MM.1S (cell line): ENCODE measurements around the gene NUMA1.

Experiments
- DNase-seq: peaks from one replicate; pipeline ENCODE4 v3.0.0-alpha.2; 2015
- H2AFZ ChIP-seq: fragments of 300-600 bp; sonication (generic); 2 replicates; pipeline ENCODE4 v1.6.0; 2016; ENCODE audit warnings: antibody characterized with exemption, low read length
- H3F3A ChIP-seq: fragments of 300-600 bp; sonication (generic); 2 replicates; pipeline ENCODE4 v1.6.1; 2016; ENCODE audit warnings: mild to moderate bottlenecking, antibody characterized with exemption, low read length, moderate library complexity, mixed read lengths; ENCODE audit not compliant: insufficient read depth
- H3K27ac ChIP-seq: fragments of 300-600 bp; sonication (generic); 2 replicates; pipeline ENCODE4 v1.5.1; 2016; ENCODE audit warnings: mild to moderate bottlenecking, low read length
- H3K27me3 ChIP-seq: fragments of 300-600 bp; sonication (generic); replicated peaks from 2 replicates; pipeline ENCODE4 v1.6.0; 2016; ENCODE audit warnings: low read length; ENCODE audit not compliant: insufficient read depth
- H3K36me3 ChIP-seq: fragments of 300-600 bp; sonication (generic); replicated peaks from 2 replicates; pipeline ENCODE4 v1.6.1; 2016; ENCODE audit warnings: mild to moderate bottlenecking, low read length, mixed read lengths; ENCODE audit not compliant: insufficient read depth
- H3K4me1 ChIP-seq: fragments of 300-600 bp; sonication (generic); 2 replicates; pipeline ENCODE4 v1.6.1; 2016; ENCODE audit warnings: low read length, mixed read lengths
- H3K4me2 ChIP-seq: fragments of 300-600 bp; sonication (generic); 2 replicates; pipeline ENCODE4 v1.6.0; 2016; ENCODE audit warnings: low read depth, low read length
- H3K4me3 ChIP-seq: fragments of 300-600 bp; sonication (generic); 2 replicates; pipeline ENCODE4 v1.5.1; 2016; ENCODE audit warnings: low read length, mixed read lengths
- H3K79me2 ChIP-seq: fragments of 300-600 bp; sonication (generic); 2 replicates; pipeline ENCODE4 v1.6.1; 2016; ENCODE audit warnings: mixed run types, low read length, mixed read lengths
- H3K9ac ChIP-seq: fragments of 300-600 bp; sonication (generic); 2 replicates; pipeline ENCODE4 v1.6.1; 2016; ENCODE audit warnings: low read length, mixed read lengths
- H3K9me2 ChIP-seq: fragments of 300-600 bp; sonication (generic); replicated peaks from 2 replicates; pipeline ENCODE4 v1.6.1; 2016; ENCODE audit warnings: mild to moderate bottlenecking, low read length, mixed read lengths; ENCODE audit not compliant: insufficient read depth
- H3K9me3 ChIP-seq: fragments of 300-600 bp; sonication (generic); replicated peaks from 2 replicates; pipeline ENCODE4 v1.6.1; 2016; ENCODE audit warnings: mild to moderate bottlenecking, low read length, mixed read lengths; ENCODE audit not compliant: insufficient read depth
- H4K20me1 ChIP-seq: fragments of 300-600 bp; sonication (generic); 2 replicates; pipeline ENCODE4 v1.6.1; 2016; ENCODE audit warnings: mild to moderate bottlenecking, low read length, moderate library complexity, mixed read lengths; ENCODE audit not compliant: insufficient read depth
- CTCF ChIP-seq: fragments of 300-600 bp; sonication (generic); IDR thresholded peaks from 2 replicates; pipeline ENCODE4 v1.5.1; 2016; ENCODE audit warnings: antibody characterized with exemption, low read length, mixed read lengths
- EZH2 ChIP-seq: fragments of 300-600 bp; sonication (generic); optimal IDR thresholded peaks from 2 replicates; pipeline ENCODE3; 2017; ENCODE audit warnings: low read depth, mild to moderate bottlenecking, antibody characterized with exemption, low read length, mixed read lengths
- EZH2phosphoT487 ChIP-seq: fragments of 300-600 bp; sonication (generic); IDR thresholded peaks from 2 replicates; pipeline ENCODE4 v1.6.1; 2018; ENCODE audit warnings: antibody characterized with exemption, low read length

The NUMA1 gene

GRCh38 chr11:72112143-72112977 lies 32.0 kb upstream of the NUMA1 start, which contains the start of gene ANAPC15:
TSS of gene ANAPC15 (minus strand) at chr11:72112695. CDS start at chr11:72111276, 1,419 bp downstream.
- no peaks in the 10 kb centered on the region for H3K27me3 ChIP-seq
- no peak for TF ChIP-seq EZH2
- TF ChIP-seq CTCF: no peak
- no peak for TF ChIP-seq EZH2phosphoT487
- H3K9me3 ChIP-seq: no peaks in the 10 kb centered on the region
- peak within 1 kb of the TSS; percentile 93 for H3K9ac ChIP-seq
- H3F3A ChIP-seq: peaks cover 8% of the 10 kb centered on the region; the same call in 1 of the 2 replicates
- peaks cover 8% of the 10 kb centered on the region; the same call in 1 of the 2 replicates for H3K79me2 ChIP-seq
- H3K4me1 ChIP-seq: peaks cover 13% of the 10 kb centered on the region
- peak; percentile 100 for DNase-seq
- peak within 1 kb of the TSS; percentile 65 for H3K4me3 ChIP-seq
- no peaks in the 10 kb centered on the region for H3K36me3 ChIP-seq
- H3K9me2 ChIP-seq: no peaks in the 10 kb centered on the region
- peak within 1 kb of the TSS; percentile 81 for H3K4me2 ChIP-seq
- peak within 1 kb of the TSS; percentile 84 for H3K27ac ChIP-seq
- no peaks in the 10 kb centered on the region for H4K20me1 ChIP-seq
- peak within 1 kb of the TSS; percentile 45 for H2AFZ ChIP-seq

GRCh38 chr11:72111300-72112142 lies 31.2 kb upstream of the NUMA1 start:
- peaks cover 8% of the 10 kb centered on the region; the same call in 1 of the 2 replicates for H3F3A ChIP-seq
- peak overlapping the region; percentile 65 for H3K4me3 ChIP-seq
- no peaks in the 10 kb centered on the region for H3K9me3 ChIP-seq
- no peaks in the 10 kb centered on the region for H3K9me2 ChIP-seq
- no peaks in the 10 kb centered on the region for H3K36me3 ChIP-seq
- H3K4me2 ChIP-seq: peak overlapping the region; percentile 81
- TF ChIP-seq CTCF: no peak
- no peak for TF ChIP-seq EZH2
- no peak for TF ChIP-seq EZH2phosphoT487
- no peaks in the 10 kb centered on the region for H3K27me3 ChIP-seq
- H2AFZ ChIP-seq: peak overlapping the region; percentile 8
- no peaks in the 10 kb centered on the region for H4K20me1 ChIP-seq
- peak overlapping the region; percentile 93 for H3K9ac ChIP-seq
- no peak for DNase-seq
- peaks cover 8% of the 10 kb centered on the region; the same call in 1 of the 2 replicates for H3K79me2 ChIP-seq
- peak overlapping the region; percentile 84 for H3K27ac ChIP-seq
- peaks cover 13% of the 10 kb centered on the region for H3K4me1 ChIP-seq

DNA sequence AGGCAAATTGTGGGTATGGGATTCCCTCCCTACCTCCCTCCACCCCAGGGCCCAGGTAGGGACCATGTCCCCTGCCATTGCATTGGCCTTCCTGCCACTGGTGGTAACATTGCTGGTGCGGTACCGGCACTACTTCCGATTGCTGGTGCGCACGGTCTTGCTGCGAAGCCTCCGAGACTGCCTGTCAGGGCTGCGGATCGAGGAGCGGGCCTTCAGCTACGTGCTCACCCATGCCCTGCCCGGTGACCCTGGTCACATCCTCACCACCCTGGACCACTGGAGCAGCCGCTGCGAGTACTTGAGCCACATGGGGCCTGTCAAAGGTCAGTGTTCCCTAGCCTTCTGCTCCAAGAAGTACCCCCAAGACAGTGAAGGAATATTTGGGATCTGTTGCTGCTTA lies 25.5 kb upstream of the NUMA1 start, which contains the start of gene TOMT:
Gene TOMT, plus strand, starts transcription at position 37 of the 400 bp plus-strand sequence. Its CDS starts 28 bp downstream, at position 65.
- Histone ChIP-seq H3K9ac (no peak within 1 kb of the TSS), H3K27me3 (no peaks in the 10 kb centered on the region), H3K9me3 (no peaks in the 10 kb centered on the region), H3K4me2 (no peak within 1 kb of the TSS), H3K4me1 (peaks cover 12% of the 10 kb centered on the region), H3K9me2 (no peaks in the 10 kb centered on the region), H2AFZ (no peak within 1 kb of the TSS), H3K4me3 (no peak within 1 kb of the TSS), H3K27ac (no peak within 1 kb of the TSS), H3K36me3 (no peaks in the 10 kb centered on the region), H3F3A (peaks cover 4% of the 10 kb centered on the region), H3K79me2 (peaks cover 22% of the 10 kb centered on the region), H4K20me1 (no peaks in the 10 kb centered on the region)
- no peak for DNase-seq
- TF ChIP-seq EZH2phosphoT487 (no peak), EZH2 (no peak), CTCF (no peak)
